HTERT RPE-1 (cell line): Measurements from ENCODE around the gene FAM120AOS.
"Not testable (repeated sequence)": the region's sequence is repeated elsewhere in the genome, so short reads cannot be mapped to it uniquely, and the experiment has no call there.

Source experiments
- in situ Hi-C: fragments of 300-500 bp; cut with MboI; formaldehyde crosslinking; loops from 4 replicates; pipeline ENCODE4 v1.14.3; 2020; ENCODE audit warnings: low sequenced_read_pairs

The FAM120AOS gene

GRCh38 chr9:93440896-93441580, 12.3 kb downstream of the FAM120AOS start:
- in situ Hi-C loops: no loop called here

GRCh38 chr9:93439301-93439700, 14.1 kb downstream of the FAM120AOS start:
- in situ Hi-C loops: not testable (repeated sequence)

- in situ Hi-C loops: no loop called here
Observed at GRCh38 chr9:93437996-93438395, 15.4 kb downstream of the FAM120AOS start.

- in situ Hi-C loops: no loop called here
Observed at GRCh38 chr9:93436655-93437407, 16.6 kb downstream of the FAM120AOS start.

- in situ Hi-C loops: no loop called here
Observed at GRCh38 chr9:93436218-93436617, 17.2 kb downstream of the FAM120AOS start.

GRCh38 chr9:93435386-93435785, 18.0 kb downstream of the FAM120AOS start:
- in situ Hi-C loops: no loop called here

GRCh38 chr9:93434056-93434455, 19.3 kb downstream of the FAM120AOS start:
- in situ Hi-C loops: no loop called here

- in situ Hi-C loops: no loop called here
Observed at GRCh38 chr9:93432964-93433363, 20.4 kb downstream of the FAM120AOS start.

GRCh38 chr9:93431539-93432105, 21.8 kb downstream of the FAM120AOS start:
- in situ Hi-C loops: no loop called here

- in situ Hi-C loops: no loop called here
Observed at GRCh38 chr9:93427655-93428379, 25.6 kb downstream of the FAM120AOS start.

- in situ Hi-C loops: no loop called here
Observed at GRCh38 chr9:93422977-93423616, 30.3 kb downstream of the FAM120AOS start.

- in situ Hi-C loops: no loop called here
Observed at GRCh38 chr9:93419023-93419422, 34.4 kb downstream of the FAM120AOS start.

- in situ Hi-C loops: no loop called here
Observed at GRCh38 chr9:93417538-93417937, 35.8 kb downstream of the FAM120AOS start.

GRCh38 chr9:93416530-93417235, 36.7 kb downstream of the FAM120AOS start:
- in situ Hi-C loops: no loop called here

- in situ Hi-C loops: no loop called here
Observed at GRCh38 chr9:93415176-93415690, 38.1 kb downstream of the FAM120AOS start.

GRCh38 chr9:93413530-93413929, 39.9 kb downstream of the FAM120AOS start:
- in situ Hi-C loops: no loop called here

GRCh38 chr9:93406371-93406770, 47.0 kb downstream of the FAM120AOS start:
- in situ Hi-C loops: no loop called here

GRCh38 chr9:93398471-93398870, 54.9 kb downstream of the FAM120AOS start:
- in situ Hi-C loops: no loop called here

- in situ Hi-C loops: no loop called here
Observed at GRCh38 chr9:93397661-93398373, 55.6 kb downstream of the FAM120AOS start.
